Activated CD4-positive, alpha-beta T cell treated with anti-CD3 and anti-CD28 coated beads, Interleukin-2, Interleukin-4, amounts not matched to agents 100 ng/mL and 50 ng/mL, durations not matched to agents 16 hours and 8 hours (primary cell): ENCODE measurements around the gene TLX3.
"Not testable (repeated sequence)": the region's sequence is repeated elsewhere in the genome, so short reads cannot be mapped to it uniquely, and the experiment has no call there.

Source experiments
- DNase-seq: peaks from one replicate; pipeline ENCODE4 v3.0.0-alpha.2; 2020; ENCODE audit warnings: low spot score

TLX3 gene

DNA sequence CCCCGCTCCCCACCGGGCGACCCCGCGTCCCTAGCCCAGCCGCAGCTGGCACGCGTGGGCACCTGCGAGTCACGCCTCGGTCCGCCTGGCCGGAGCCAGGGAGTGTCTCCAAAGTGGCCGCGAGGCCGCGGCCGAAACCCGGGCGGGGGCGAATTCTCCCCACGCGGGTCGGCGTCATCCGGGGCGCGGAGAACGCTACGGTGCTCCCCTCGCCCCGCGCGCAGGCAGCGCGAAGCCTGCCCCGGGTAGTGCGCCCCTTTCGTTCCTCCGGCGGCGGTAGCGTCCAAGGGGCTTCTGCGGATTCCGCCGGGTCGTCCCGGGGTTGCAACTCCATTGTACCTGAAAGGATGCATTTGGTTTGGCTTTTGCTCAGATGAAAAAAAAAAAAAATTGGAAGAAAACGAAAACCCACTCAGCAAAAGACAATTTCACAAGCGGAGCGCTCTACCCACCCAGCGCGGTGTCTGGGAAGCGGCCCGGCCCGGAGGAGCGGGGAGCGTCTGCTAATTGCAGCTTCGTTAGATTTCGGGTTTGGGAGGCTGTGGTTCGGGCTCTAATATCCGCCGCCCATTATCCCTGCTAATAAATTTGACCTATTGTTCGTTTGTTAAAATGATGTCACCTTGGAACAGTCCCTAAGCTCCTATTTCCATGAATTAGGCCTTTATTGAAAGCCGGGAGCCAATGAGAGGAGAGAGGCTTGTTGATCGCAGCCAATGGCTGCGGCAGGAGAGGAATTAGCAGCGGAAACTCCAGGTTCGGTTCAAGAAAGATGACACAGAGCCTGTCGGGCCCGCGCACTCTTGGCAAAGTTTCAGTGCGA, at the start of gene TLX3:
Gene TLX3 (plus strand): TSS at position 796 of the 823 bp plus-strand sequence. CDS start 118 bp downstream, outside the sequence.
- DNase-seq, result no peak

DNA sequence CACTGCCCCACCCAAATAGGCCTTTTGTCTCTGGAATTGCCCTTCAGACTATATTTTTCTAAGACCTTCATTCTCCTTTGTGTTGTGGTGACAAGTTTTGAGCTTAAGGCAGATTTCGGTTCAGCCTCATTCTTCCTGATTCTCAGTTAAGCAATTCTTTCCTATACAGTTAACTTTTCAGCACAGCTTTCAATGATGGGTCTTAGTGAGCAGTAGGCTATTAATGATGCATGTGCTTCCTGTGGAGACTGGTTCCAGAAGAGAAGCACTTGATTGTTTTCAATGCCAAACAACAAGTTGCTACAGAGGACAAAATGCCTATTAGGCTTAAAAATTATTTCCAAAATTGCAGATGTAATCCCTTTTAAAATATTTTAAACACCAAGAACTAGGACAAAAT, 47.7 kb upstream of the TLX3 start:
- no peak for DNase-seq

DNA sequence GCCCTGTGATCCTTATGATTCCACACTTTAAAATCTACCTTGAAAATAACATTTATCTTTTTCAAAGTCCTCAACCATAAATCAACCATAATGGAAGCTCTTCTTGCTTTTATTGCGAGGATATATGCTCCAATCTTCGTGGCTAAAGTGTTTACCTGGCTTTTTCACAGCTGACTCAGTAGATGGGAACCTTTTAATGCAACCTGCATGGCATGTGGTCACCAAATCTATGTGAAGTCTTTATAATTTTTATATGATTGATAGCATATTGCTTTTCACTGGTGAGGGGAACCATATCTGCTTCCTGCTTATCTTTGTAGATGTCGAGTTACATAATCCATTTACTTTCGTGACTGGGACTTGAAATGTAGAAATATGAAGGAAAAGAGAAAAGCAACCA, 47.1 kb upstream of the TLX3 start:
- DNase-seq, result no peak

DNA sequence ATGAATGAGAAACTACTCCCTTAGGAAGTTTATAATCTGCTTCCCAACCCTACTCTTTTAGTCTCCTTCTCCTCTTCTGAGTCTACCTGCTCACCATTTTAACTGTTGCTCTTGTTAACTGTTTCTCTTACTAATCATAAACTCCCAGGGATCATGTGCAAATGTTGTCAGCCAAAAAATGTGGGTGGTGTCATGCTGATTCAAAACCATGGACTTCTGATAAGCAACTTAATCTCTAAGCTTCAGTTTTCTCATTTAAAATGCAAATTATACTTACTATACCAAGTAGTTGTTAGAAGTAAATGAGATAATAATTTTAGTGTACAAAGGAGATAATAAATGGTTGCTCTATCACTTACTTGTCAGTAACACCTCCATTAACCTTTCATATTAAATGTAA, 45.9 kb upstream of the TLX3 start:
- no peak for DNase-seq

DNA sequence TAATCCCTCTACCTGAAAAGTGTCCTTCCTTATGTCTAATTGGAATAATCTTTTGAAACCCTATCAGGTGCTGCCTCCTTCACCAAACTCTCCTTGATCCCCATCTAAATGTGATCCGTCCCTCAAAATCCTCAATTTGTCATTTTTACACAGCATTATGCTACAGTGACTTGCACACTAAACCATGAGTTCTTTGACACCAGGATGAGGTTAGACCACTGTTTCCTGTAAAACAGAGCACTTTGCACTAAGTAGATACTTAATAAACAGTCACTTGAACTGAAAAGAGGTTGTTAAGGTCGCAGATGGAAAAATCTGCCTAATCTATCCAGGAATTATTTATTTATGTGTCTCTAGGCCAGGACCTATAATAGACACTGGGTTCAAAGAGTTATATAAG, 44.2 kb upstream of the TLX3 start:
- peak; percentile 0 for DNase-seq

DNA sequence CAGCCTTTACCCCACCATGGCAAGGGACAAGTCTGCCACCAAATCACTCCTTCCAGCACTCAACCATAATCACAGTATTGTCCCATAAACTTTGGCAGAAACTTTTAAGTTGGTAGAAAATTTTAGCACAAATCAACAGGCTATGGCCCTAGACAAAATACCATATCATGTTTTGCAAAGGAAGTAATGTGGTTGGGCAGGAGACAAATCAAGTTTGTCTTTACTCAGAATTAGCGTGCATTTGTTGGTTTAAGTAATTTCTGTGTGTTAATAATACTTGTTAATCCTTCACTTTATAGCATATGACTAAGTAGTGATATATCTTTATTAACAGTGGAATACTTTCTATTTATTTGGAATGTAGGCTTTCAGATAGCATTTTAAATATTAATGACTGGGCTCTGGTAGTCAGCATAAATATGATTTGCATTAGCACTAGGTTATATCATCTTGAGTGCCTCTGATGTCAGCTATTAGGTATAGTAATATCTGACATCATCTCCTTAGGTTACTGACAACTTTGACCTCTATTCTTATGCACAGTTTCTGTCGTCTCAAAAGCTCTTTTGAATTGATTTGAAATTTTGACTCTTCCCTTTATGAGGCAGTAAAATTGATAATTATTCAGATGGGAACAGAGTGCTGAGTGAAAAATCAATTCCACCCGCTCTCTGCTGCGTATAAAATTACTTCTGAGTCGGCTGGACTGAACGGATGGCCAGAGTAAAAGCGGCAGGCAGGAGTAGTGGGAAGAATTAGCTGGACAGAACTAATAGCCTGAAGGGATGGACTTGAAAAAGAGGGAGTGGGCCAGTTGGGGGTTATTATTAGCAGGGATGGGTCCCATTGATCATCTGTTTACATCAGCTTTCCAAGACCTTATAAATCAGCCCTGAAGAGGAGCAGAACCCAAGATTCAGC, 40.1 kb upstream of the TLX3 start:
- DNase-seq, result no peak

DNA sequence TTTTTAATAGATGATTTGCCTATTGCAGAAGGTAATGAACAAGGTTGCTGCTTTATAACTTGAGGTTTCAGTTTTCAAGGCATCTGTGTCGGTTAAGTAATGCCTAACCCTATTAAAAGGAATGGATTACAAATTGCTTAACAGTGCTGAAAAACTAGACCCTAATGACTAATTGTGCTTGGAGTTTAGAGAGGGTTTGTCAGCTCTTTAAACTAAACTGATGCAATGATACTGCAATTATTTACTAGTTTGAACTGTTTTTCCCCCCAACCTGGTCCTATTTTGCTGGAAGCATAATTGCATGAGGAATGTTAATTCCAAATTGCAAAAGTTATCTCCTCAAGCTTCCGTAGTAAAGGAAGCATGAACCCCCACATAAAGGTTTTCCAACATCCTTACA, 39.3 kb upstream of the TLX3 start:
- no peak for DNase-seq

DNA sequence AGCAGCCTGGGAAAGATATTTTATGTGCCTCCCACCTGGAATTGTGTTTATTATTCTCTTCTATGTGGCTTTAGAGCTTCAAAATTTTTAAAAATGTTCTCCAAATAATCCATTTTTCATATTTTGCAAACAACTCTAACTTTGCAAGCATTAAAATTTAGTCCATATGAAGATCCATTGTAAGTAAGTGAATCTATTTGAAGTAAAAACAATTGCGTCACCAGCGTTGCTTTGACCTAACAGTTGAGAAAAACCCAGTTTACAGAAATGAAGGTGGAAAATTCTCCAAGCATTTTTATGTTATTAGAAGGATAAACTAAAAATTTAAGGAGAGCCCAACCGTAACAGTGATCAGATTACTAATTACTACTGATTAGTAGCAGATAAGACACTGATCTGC, 38.9 kb upstream of the TLX3 start:
- no peak for DNase-seq

DNA sequence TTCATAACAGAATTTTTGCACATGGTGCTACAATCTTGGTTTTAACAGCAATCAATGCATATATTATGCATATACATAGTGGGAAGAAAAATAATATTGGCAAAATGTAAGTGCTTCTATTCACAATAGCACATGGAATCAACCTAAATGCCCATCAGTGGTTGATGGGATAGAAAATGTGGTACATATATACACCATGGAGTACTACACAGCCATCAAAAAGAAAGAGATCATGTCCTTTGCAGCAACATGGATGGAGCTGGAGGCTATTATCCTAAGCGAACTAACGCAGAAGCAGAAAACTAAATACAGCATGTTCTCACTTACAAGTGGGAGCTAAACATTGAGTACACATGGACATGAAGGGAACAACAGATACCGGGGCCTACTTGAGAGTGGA, 37.2 kb upstream of the TLX3 start:
- DNase-seq, result no peak

DNA sequence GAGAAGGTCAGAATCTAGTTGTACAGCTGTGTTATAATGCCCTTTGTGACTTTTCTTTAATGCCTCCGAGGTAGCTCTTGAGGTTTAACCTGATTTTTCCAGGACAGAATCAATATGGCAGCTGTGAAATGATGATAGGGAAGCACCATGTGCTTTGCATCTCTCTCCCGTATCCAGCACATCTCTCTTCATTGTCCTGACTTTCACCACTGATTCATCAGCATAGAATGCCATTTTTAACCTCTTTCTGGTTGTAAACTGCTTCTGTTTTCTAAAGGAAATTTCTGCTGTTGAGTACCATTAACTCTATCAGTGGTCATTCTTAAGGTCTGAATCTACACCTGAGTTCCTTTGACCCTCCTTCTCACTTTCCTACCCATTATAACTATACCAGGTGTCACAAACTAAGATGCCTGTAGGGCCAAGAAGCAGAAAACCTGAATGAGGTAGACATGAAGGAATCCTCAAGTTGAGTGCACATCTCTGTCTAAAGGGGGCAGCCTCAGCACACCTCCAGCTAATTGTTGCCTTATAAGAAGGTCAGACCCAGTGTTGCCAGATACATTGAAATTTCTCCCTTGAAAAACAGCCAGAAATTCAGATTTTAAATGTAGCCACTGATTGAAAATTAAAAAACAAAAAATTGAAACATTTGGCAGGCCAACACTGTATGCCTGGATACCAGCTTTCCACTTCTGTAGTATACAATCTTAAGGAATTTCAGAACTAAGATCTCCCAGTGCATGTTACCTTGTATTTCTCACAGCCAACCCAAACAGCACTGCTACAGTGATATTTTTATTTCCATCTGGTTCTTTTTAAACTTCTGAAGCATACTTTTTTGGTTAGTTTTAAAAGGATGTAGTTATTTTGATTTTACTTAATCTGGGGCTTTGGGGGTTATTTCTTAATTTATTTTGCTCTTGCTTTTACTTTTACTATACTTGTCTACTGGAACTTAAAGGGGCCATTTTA, 35.8 kb upstream of the TLX3 start:
- DNase-seq, result peak; percentile 3

DNA sequence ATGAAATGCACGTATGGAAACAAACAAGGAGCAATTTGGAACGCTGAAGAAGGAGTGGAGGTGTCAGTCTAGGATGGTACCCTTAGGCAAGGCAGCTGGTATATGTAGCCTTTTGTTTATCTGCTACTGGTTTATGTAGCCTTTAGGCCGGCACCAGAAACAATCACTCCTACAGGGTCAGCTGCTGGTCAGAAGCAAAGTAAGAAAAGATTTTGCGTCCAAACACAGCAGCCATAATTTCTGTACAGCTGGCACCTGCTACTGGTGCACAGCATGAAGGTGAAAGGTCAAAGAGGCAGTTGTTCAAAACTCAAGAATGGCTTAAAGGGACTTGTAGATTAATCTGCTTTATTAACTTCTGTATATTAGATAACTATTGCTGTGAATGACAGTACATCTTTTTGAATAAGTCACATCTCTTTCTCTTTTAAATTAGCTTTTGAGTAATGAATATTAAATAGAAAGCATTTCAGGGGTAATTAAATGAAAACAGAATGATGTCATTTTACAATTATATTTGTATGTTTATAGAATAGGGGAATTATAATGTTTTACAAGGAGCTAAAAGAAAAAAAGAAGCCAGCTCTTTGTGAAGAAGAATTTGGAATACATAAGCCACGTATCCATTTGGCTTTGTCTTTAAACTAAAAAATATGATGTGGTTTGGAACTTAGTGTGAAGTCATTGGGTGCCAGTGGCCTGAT, 33.1 kb upstream of the TLX3 start:
- no peak for DNase-seq

DNA sequence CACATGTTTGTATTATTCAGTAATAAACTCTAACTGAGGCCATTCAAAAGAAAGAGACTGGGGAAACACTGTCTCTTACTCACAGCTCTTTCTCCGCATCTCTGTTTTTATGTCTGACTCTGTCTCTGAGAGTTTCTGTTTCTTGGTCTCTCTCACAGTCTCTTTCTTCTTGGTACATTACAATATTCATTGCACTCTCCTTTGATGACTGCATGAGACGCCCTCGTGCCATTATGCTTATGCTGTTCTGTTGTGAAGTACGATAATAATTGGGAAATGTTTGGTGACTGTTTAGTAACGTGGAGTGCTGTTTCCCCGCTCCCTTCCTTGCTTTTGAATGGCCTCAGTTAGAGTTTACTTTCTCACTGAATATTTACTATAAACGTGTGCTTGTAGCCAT, 25.3 kb upstream of the TLX3 start:
- DNase-seq, result no peak

DNA sequence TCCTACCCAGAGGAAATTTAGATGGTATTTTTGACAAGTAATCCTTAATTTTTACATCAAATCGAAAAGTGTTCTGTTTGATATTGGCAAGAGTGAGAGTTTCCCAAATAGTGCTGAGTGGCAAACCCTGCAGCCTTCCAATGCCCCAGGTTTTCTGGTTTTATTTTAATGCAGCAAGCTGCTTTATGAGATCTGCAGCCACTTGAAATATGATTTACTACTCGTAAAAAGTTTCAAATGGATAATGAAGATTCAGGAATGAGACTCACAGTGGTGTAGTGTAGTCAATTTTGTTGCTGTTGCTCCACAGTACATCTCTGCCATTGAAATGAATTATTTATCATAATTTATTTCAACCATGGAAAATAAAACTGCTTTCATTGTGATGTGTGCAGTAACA, 23.6 kb upstream of the TLX3 start:
- no peak for DNase-seq

DNA sequence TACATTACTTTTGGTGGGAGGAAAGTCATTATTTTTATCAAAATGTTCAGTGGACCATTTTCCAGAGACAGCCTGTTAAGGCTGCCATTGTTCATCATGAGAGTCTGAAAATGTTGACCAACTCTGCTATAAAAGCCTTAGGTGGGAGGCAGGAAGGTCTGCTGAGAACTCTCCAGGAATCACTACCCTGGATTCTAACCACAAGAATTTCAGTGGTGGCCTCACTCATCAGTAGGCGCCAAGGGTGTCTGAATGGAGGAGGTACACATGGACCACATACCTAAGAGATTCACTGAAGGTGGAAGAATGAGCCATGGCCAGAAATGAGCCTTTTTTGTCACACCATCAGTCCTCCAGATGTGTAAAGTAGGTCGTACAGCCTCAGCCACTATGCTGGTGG, 21.0 kb upstream of the TLX3 start:
- DNase-seq, result no peak

DNA sequence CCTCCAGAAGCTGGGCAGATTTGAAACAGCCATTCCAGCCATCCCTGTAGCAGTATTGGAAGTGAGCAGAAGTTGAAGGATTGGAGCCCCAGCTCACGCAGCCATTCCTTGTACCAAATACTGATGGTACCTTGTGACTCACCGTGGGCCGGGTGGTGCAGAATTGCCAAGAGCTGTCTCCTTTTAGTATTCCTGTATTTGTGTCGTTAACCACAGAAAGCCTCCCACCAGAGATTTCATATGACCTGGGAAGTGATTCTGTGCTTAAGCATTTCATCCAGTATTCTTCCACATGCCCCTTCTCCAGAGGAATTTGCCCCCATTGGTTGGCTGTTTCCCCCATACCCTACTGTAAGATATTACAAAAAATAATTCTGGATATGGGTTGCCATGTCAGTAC, 17.7 kb upstream of the TLX3 start:
- no peak for DNase-seq

DNA sequence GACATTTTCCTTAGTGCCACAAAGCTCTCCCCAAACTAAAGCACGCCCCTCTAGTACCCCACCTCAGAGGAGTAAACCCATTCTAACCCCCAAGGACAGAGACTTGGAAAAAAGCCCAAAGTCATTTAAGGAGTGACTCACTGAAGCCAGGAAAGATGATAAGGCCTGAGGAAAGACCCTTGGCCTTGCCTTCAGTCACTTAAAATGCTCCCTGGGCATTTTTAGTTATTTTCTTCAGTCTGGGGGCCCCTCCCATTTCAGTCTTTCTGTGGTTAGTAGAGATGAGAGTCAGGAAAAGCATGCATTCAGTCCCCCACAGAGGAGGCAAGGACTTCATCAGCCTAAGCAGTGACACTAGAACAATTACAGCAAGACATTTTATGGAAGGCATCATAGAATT, 13.7 kb upstream of the TLX3 start:
- no peak for DNase-seq

DNA sequence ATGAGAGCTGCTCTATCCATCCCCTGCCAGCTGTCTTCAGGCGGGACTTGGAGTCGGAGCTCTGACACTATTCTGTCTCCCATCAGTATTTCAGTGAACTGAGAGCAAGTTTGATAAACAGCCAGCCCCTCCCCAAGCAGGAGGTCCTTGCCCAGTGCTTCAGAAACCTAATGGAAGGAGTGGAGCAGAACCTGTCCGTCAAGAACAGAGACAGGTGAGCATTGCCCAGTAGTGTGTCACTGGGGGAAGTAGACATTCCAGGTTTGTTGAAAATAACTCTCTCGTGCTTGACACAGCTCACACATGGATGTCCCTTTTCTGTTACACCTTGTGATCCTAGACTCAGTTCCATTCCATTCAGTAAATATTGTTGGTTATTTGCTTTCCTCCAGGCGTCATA, 13.2 kb upstream of the TLX3 start:
- DNase-seq, result no peak

DNA sequence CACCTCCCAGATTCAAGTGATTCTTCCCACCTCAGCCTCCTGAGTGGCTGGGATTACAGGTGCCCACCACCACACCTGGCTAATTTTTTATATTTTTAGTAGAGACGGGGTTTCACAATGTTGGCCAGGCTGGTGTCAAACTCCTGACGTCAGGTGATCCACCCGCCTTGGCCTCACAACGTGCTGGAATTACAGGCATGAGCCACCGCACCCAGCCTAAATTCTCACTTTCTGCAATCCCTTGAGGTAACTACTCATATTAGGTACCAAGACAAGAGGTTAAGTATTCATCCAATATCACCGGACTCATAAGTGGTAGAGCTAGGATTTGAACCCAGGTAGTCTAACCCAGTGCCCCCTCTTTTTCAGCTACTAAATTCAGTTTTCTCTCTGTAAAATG, 11.1 kb upstream of the TLX3 start:
- not testable (repeated sequence) for DNase-seq

DNA sequence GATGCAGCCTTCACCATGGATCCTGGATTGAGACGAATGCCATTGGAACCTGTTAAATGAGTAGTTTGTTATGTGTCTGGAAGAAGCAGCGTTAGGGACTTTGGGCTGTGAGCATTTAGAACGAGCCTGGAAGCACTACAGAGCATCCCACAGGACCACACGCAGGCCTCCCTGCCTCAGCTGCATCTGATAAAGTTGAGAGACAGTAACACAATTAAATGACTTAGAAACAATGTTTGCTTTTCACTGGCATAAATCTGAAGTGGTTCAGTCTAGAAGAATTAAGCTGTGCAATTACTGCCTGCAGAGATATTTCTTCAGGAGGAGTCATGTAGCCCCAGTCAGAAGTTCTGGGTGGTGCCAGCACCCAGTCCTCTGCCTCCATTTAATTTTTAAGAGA, 9.8 kb upstream of the TLX3 start:
- no peak for DNase-seq

DNA sequence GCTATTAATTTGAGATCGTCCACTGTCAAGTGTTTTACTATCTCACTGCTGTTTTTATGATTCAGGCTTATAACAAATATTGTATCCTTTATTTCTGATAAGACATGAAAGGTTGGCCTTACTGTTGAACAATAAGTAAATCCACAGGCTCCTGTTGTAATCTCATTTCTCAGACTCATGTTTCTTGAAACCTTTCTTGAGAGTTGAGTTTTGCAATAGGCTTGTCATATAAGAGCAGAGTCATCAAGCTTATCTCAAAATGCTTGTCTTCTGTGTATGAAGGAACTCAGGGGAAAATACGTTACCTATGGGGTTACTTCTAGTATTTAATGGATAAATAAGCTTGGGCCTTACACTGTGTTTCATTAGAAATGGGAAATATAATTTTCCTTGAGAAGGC, 9.2 kb upstream of the TLX3 start:
- no peak for DNase-seq

DNA sequence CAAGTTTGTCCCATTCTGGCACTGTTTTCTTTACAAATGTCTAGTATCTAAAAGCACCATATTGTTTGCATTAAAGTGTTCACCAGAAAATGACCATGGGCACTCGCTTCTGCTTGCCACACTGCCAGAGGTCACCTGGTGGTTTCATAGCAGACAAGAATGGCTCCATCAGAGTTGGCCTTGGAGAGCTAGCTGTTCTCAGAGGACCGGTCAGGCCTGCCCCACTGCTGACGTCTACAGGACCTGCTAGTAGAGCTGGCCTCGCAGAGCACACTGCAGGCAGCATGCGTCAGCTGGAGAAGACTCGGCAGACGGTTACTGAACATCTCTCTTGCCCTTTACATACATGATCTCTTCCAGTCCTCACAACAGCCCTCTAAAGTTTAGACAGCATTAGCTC, 8.7 kb upstream of the TLX3 start:
- DNase-seq, result no peak
